Measurements from ENCODE around the gene CNOT9. TPM values are rescaled to one million over a fixed set of nuclear protein-coding genes. Genes with fewer than 3 reads are reported as not detected.

Gene CNOT9
- total and polyA plus RNA-seq, 2 of the 13 experiments (the other 11 are each of a cell fraction or from before 2014, with no cell fraction given) = 82.6 to 92.4 TPM

DNA sequence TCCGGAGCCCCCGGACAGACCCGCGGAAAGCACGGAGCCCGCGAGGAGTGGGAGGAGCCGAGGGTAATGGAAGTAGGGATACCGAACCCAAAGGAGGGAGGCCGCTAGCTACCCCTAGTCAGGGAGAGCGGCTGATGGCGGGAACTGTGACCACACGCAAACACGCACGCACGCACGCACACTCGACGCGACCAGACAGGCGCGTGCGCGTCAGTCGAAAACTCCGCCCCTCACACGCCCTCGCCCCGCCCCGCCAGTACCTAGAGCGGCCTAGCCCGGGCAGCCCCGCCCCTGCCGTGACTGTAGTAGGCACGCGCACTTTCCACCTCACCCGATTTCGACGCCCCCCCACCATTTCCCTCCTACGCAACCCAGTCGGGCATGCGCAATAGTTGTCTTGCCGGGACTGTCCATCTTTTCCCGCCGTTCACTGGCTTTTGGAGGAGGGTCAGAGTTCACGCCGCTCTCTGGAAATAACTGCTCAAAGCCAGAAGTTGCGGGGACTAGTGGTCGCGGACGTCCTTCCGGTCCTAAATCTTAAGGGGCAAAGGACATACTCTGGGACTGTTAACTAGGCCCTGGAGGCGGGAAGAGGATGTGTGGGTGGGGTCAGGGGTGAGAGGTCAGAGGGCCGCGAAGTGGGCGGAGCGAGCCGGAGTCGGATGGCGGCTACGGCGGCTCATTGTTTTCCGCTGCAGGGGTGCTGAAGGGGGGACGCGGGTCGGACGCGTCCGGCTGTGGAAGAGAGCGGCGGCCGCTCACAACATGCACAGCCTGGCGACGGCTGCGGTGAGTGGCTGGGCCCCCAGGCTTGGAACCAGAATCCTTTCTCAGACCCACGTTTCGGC lies at the start of gene CNOT9, which contains the start of gene USP37 (continued):
- TF ChIP-seq CREM (IDR thresholded peaks at IDR 0.05) (peak; percentile 81), CREM (CRISPR knock-in tag; IDR thresholded peaks at IDR 0.05) (no peak), POGZ (CRISPR knock-in tag; IDR thresholded peaks at IDR 0.05) (peak; percentile 78), ZNF10 (CRISPR knock-in tag; IDR thresholded peaks at IDR 0.05; ENCODE audit: borderline replicate concordance, low read depth) (no peak), YEATS4 (CRISPR knock-in tag; IDR thresholded peaks at IDR 0.05; ENCODE audit: borderline replicate concordance) (peak; percentile 69; the same call in 1 of the 2 replicates), ZNF839 (CRISPR knock-in tag; IDR thresholded peaks at IDR 0.05; ENCODE audit: borderline replicate concordance) (peak; percentile 100), NPAS2 (CRISPR knock-in tag; IDR thresholded peaks at IDR 0.05; ENCODE audit: borderline replicate concordance) (no peak), KMT2B (CRISPR knock-in tag; IDR thresholded peaks at IDR 0.05) (peak; percentile 90), SNRNP70 (IDR thresholded peaks at IDR 0.05; ENCODE audit: low read depth, low read length) (no peak), CBX2 (IDR thresholded peaks at IDR 0.05; ENCODE audit: low read depth, low read length) (no peak), CBX2 (CRISPR knock-in tag; IDR thresholded peaks at IDR 0.05; ENCODE audit: low read depth) (no peak), CHD4 (IDR thresholded peaks at IDR 0.05; ENCODE audit: borderline replicate concordance, low read length) (no peak; the same call in 1 of the 2 replicates)
- TF ChIP-seq, protein P1, sequence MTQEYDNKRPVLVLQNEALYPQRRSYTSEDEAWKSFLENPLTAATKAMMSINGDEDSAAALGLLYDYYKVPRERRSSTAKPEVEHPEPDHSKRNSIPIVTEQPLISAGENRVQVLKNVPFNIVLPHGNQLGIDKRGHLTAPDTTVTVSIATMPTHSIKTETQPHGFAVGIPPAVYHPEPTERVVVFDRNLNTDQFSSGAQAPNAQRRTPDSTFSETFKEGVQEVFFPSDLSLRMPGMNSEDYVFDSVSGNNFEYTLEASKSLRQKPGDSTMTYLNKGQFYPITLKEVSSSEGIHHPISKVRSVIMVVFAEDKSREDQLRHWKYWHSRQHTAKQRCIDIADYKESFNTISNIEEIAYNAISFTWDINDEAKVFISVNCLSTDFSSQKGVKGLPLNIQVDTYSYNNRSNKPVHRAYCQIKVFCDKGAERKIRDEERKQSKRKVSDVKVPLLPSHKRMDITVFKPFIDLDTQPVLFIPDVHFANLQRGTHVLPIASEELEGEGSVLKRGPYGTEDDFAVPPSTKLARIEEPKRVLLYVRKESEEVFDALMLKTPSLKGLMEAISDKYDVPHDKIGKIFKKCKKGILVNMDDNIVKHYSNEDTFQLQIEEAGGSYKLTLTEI (CRISPR knock-in tag; conservative IDR thresholded peaks at IDR 0.05) = no peak; the same call in 1 of the 2 replicates
- TF ChIP-seq, protein P2, sequence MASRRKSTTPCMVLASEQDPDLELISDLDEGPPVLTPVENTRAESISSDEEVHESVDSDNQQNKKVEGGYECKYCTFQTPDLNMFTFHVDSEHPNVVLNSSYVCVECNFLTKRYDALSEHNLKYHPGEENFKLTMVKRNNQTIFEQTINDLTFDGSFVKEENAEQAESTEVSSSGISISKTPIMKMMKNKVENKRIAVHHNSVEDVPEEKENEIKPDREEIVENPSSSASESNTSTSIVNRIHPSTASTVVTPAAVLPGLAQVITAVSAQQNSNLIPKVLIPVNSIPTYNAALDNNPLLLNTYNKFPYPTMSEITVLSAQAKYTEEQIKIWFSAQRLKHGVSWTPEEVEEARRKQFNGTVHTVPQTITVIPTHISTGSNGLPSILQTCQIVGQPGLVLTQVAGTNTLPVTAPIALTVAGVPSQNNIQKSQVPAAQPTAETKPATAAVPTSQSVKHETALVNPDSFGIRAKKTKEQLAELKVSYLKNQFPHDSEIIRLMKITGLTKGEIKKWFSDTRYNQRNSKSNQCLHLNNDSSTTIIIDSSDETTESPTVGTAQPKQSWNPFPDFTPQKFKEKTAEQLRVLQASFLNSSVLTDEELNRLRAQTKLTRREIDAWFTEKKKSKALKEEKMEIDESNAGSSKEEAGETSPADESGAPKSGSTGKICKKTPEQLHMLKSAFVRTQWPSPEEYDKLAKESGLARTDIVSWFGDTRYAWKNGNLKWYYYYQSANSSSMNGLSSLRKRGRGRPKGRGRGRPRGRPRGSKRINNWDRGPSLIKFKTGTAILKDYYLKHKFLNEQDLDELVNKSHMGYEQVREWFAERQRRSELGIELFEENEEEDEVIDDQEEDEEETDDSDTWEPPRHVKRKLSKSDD (CRISPR knock-in tag; IDR thresholded peaks at IDR 0.05; ENCODE audit: low read depth) = peak; percentile 86
- TF ChIP-seq, protein P3, sequence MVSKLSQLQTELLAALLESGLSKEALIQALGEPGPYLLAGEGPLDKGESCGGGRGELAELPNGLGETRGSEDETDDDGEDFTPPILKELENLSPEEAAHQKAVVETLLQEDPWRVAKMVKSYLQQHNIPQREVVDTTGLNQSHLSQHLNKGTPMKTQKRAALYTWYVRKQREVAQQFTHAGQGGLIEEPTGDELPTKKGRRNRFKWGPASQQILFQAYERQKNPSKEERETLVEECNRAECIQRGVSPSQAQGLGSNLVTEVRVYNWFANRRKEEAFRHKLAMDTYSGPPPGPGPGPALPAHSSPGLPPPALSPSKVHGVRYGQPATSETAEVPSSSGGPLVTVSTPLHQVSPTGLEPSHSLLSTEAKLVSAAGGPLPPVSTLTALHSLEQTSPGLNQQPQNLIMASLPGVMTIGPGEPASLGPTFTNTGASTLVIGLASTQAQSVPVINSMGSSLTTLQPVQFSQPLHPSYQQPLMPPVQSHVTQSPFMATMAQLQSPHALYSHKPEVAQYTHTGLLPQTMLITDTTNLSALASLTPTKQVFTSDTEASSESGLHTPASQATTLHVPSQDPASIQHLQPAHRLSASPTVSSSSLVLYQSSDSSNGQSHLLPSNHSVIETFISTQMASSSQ (IDR thresholded peaks at IDR 0.05; ENCODE audit: low read depth) = peak; percentile 60; the same call in 1 of the 2 replicates
- TF ChIP-seq, protein P3 (CRISPR knock-in tag; IDR thresholded peaks at IDR 0.05; ENCODE audit: borderline replicate concordance) = peak; percentile 64; the same call in 1 of the 2 replicates

All from HepG2 (cell line).